ENCODE results near the gene MINDY3. TPM values are rescaled to one million over a fixed set of nuclear protein-coding genes. Genes with fewer than 3 reads are reported as not detected.

Gene MINDY3
- total RNA-seq, 1 experiment from 2014 or later = 14.9 TPM

DNA sequence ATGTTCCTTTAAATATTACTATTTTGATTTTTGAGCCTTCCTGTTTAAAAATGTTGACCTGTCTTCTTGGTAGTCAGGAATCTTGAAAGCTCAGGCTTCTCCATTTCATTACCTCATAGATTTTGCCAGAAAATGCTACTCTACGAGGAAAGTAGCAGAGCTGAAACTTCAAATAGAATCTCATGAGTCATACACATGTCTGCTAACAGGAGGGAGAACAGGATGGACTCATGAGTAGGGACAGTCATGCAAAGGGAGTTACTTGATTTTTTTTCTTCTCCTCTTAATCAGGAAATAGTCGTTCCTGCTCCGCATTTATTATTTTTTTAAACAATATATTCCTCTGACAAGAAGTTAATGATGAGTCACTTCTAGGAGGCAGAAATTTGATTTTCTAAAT, 37.0 kb upstream of the MINDY3 start:
- TF ChIP-seq, protein P1, sequence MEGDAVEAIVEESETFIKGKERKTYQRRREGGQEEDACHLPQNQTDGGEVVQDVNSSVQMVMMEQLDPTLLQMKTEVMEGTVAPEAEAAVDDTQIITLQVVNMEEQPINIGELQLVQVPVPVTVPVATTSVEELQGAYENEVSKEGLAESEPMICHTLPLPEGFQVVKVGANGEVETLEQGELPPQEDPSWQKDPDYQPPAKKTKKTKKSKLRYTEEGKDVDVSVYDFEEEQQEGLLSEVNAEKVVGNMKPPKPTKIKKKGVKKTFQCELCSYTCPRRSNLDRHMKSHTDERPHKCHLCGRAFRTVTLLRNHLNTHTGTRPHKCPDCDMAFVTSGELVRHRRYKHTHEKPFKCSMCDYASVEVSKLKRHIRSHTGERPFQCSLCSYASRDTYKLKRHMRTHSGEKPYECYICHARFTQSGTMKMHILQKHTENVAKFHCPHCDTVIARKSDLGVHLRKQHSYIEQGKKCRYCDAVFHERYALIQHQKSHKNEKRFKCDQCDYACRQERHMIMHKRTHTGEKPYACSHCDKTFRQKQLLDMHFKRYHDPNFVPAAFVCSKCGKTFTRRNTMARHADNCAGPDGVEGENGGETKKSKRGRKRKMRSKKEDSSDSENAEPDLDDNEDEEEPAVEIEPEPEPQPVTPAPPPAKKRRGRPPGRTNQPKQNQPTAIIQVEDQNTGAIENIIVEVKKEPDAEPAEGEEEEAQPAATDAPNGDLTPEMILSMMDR (conservative IDR thresholded peaks at IDR 0.05) = no peak
- whole genome bisulfite sequencing (ENCODE audit: extremely low coverage, insufficient read length, low lambda C conversion rate) = no CpG with 5 or more reads among the region's 3 CpGs
- Histone ChIP-seq H2BK20ac (ENCODE audit: low read depth, low read length, poor library complexity, severe bottlenecking) (no peak overlapping the region), H3K18ac (ENCODE audit: insufficient read length, low read depth, low read length) (no peak overlapping the region), H4K20me1 (ENCODE audit: control insufficient read depth, insufficient read depth, insufficient read length) (no peaks in the 10 kb centered on the region), H3K4me1 (ENCODE audit: insufficient read depth, low read length) (no peaks in the 10 kb centered on the region), H3K56ac (ENCODE audit: insufficient read length, low read depth, low read length) (no peak overlapping the region), H2BK12ac (ENCODE audit: insufficient read length, low read depth, low read length) (no peak overlapping the region), H2BK15ac (ENCODE audit: low read depth, low read length) (no peak overlapping the region), H2BK5ac (ENCODE audit: insufficient read length, low read length) (no peak overlapping the region), H2AK5ac (ENCODE audit: insufficient read length, low read length) (no peak overlapping the region), H3T11ph (ENCODE audit: low read length) (no peak overlapping the region), H4K8ac (replicated peaks; ENCODE audit: insufficient read length, low read depth, low read length) (no peak overlapping the region), H3K9ac (ENCODE audit: extremely low read depth, insufficient read length, low read length) (no peak overlapping the region), H3K4me2 (ENCODE audit: insufficient read depth, insufficient read length, low read length) (no peak overlapping the region), H3K79me1 (ENCODE audit: insufficient read depth, low read depth, low read length, poor library complexity, severe bottlenecking) (no peaks in the 10 kb centered on the region), H3K79me2 (ENCODE audit: insufficient read depth, low read length) (no peaks in the 10 kb centered on the region), H3K23me2 (ENCODE audit: insufficient read length, low read depth, low read length, poor library complexity, severe bottlenecking) (no peaks in the 10 kb centered on the region), H3K27me3 (ENCODE audit: insufficient read depth, low read length) (no peaks in the 10 kb centered on the region), H3K4ac (ENCODE audit: low read depth, low read length) (no peak overlapping the region), H4K91ac (ENCODE audit: insufficient read length, low read depth, low read length) (no peak overlapping the region), H2BK120ac (ENCODE audit: low read depth, low read length, poor library complexity, severe bottlenecking) (no peak overlapping the region), H3K14ac (ENCODE audit: insufficient read depth, low read length) (no peak overlapping the region), H3K9me3 (ENCODE audit: control insufficient read depth, low read depth, low read length) (no peaks in the 10 kb centered on the region), H4K5ac (ENCODE audit: insufficient read length, low read depth, low read length) (no peak overlapping the region), H3K27ac (ENCODE audit: insufficient read length, low read depth, low read length) (no peak overlapping the region), H2AFZ (ENCODE audit: low read length) (no peak overlapping the region), H3K23ac (ENCODE audit: insufficient read length, low read depth, low read length) (no peak overlapping the region)
- Mint-ChIP-seq H3K27ac (no peak overlapping the region), H3K4me1 (peaks cover 6 to 17% of the 10 kb centered on the region in 2 experiments), H3K27me3 (ENCODE audit: low read depth) (peaks cover 2% of the 10 kb centered on the region; the same call in 1 of the 2 replicates), H3K9me3 (no peaks in the 10 kb centered on the region), H3K36me3 (ENCODE audit: insufficient read depth in 1 of 3, low read depth in 3 of 3) (no peaks in the 10 kb centered on the region), H3K4me3 (no peak overlapping the region)
- DNase-seq = no peak
